ENCODE data around the gene PSD4.

GRCh38 chr2:113166187-113166645 is 7.6 kb upstream of the PSD4 start:
- TF ChIP-seq CTCF (IDR thresholded peaks at IDR 0.05) (no peak), POLR2A (IDR thresholded peaks at IDR 0.05) (no peak)

Measured in adrenal gland (tissue), 5 donors.